Measurements from ENCODE around the gene CDCP1.

DNA sequence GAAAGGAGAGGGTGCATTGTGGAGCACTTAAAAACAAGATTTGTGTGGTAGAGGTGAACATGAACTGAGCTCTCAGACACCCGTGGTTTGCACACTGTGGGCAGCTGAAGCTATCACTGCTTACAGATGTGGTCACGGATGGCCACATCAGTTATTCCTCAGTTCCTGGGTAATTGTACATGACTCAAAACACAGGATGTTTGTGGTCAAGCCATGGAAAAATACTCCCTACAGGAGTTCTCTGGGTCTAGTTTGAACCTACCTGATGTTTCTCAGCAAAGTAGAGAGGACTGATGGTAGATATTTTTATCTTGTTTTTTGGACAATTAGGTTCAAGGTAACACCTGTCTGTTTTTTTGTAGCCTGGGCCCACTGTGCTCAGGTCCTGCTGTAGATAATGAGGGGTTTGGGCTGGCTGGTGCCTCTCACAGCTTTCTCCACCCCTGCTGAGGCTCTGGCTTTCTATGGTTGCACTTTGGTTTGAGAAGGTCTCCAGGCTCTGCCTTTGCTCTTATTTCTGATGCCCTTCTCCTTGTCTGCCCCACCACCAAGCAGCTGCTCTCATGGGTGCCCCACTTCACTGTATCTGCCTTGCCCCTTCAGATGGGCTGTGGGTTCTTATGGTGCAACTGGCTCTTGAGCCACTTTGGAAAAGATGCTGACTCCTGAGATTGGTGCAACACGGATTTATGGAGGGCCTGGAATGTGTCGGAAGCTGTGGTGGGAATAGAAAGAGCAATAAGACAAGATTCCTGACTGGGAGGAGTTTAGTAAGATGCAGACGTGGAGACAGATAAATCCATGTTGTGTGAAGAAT lies 40.1 kb downstream of the CDCP1 start:
- TF ChIP-seq, protein P1, sequence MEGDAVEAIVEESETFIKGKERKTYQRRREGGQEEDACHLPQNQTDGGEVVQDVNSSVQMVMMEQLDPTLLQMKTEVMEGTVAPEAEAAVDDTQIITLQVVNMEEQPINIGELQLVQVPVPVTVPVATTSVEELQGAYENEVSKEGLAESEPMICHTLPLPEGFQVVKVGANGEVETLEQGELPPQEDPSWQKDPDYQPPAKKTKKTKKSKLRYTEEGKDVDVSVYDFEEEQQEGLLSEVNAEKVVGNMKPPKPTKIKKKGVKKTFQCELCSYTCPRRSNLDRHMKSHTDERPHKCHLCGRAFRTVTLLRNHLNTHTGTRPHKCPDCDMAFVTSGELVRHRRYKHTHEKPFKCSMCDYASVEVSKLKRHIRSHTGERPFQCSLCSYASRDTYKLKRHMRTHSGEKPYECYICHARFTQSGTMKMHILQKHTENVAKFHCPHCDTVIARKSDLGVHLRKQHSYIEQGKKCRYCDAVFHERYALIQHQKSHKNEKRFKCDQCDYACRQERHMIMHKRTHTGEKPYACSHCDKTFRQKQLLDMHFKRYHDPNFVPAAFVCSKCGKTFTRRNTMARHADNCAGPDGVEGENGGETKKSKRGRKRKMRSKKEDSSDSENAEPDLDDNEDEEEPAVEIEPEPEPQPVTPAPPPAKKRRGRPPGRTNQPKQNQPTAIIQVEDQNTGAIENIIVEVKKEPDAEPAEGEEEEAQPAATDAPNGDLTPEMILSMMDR (IDR thresholded peaks at IDR 0.05; ENCODE audit: insufficient read depth, low read length, poor library complexity, severe bottlenecking), result no peak
- TF ChIP-seq EZH2phosphoT487 (conservative IDR thresholded peaks at IDR 0.05; ENCODE audit: low read length), result no peak
